Measurements from ENCODE around the gene HSPG2. TPM values are rescaled to one million over a fixed set of nuclear protein-coding genes. Genes with fewer than 3 reads are reported as not detected.

Gene HSPG2
- total and polyA plus RNA-seq, 9 of the 15 experiments (the other 6 are each of a cell fraction or from before 2014, with no cell fraction given) = 0.14 to 160 (median 15.7) TPM

DNA sequence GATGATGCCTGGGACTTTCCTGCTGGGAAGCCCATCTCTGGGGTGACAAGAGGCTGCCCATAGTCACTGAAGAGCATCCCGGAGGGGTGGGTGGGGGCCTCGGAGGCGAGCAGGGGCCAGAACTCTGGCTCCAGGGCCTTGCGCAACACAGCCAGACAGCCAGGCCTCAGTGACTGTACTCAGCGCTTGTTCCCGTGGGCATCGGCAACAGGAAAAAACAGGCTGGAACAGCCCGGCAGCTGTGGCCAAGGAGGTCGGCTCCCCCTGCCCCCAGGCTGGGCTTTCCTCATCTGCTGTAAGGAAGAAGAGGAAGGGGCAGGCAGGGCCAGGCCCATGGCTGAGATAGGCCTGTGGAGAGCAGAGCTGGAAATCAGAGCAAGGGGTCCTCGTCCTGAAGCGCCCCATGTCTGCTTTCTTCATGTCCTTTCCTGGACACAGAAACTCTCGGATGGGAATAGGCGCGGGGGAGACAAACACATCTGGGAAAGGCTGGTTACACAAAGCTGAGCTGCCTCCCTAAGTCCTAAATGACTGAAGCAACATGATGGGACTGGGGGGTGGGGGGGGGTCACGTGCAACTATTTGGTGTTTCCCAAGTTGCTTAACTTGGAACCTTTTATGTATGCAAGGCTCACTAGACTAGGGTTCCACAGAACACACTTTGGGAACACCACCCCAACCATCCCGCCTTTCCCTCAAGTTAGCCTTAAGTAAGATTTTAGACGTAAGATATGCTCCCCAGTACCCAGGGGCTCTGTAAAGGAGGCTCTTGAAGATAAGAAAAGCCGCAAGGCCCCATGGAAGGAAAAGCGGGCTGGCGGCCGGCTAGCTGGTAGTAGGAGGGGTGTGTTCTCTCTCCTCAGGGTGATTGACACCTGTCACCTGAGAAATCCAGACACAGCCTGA lies 30.7 kb downstream of the HSPG2 start (continued):
- TF ChIP-seq, protein P1, sequence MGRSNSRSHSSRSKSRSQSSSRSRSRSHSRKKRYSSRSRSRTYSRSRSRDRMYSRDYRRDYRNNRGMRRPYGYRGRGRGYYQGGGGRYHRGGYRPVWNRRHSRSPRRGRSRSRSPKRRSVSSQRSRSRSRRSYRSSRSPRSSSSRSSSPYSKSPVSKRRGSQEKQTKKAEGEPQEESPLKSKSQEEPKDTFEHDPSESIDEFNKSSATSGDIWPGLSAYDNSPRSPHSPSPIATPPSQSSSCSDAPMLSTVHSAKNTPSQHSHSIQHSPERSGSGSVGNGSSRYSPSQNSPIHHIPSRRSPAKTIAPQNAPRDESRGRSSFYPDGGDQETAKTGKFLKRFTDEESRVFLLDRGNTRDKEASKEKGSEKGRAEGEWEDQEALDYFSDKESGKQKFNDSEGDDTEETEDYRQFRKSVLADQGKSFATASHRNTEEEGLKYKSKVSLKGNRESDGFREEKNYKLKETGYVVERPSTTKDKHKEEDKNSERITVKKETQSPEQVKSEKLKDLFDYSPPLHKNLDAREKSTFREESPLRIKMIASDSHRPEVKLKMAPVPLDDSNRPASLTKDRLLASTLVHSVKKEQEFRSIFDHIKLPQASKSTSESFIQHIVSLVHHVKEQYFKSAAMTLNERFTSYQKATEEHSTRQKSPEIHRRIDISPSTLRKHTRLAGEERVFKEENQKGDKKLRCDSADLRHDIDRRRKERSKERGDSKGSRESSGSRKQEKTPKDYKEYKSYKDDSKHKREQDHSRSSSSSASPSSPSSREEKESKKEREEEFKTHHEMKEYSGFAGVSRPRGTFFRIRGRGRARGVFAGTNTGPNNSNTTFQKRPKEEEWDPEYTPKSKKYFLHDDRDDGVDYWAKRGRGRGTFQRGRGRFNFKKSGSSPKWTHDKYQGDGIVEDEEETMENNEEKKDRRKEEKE (IDR thresholded peaks at IDR 0.05; ENCODE audit: borderline replicate concordance in 1 of 2, control insufficient read depth in 1 of 2, low read depth in 2 of 2, low read length in 1 of 2) = no peak
- TF ChIP-seq ZFX (CRISPR knock-in tag; IDR thresholded peaks at IDR 0.05) (peak; percentile 55), POLR2G (IDR thresholded peaks at IDR 0.05; ENCODE audit: low read depth, low read length) (no peak; the same call in 1 of the 2 replicates), ESRRB (CRISPR knock-in tag; IDR thresholded peaks at IDR 0.05; ENCODE audit: borderline replicate concordance) (no peak), SIN3A (IDR thresholded peaks at IDR 0.05; ENCODE audit: borderline replicate concordance in 2 of 2, control insufficient read depth in 1 of 2, low read depth in 2 of 2, low read length in 2 of 2) (no peak), ZNF699 (CRISPR knock-in tag; IDR thresholded peaks at IDR 0.05; ENCODE audit: insufficient replicate concordance) (no peak), MED1 (CRISPR knock-in tag; IDR thresholded peaks at IDR 0.05; ENCODE audit: borderline replicate concordance) (no peak), DIDO1 (tag; IDR thresholded peaks at IDR 0.05; ENCODE audit: low read depth) (peak; percentile 33; the same call in 1 of the 2 replicates)
- TF ChIP-seq, protein P2, sequence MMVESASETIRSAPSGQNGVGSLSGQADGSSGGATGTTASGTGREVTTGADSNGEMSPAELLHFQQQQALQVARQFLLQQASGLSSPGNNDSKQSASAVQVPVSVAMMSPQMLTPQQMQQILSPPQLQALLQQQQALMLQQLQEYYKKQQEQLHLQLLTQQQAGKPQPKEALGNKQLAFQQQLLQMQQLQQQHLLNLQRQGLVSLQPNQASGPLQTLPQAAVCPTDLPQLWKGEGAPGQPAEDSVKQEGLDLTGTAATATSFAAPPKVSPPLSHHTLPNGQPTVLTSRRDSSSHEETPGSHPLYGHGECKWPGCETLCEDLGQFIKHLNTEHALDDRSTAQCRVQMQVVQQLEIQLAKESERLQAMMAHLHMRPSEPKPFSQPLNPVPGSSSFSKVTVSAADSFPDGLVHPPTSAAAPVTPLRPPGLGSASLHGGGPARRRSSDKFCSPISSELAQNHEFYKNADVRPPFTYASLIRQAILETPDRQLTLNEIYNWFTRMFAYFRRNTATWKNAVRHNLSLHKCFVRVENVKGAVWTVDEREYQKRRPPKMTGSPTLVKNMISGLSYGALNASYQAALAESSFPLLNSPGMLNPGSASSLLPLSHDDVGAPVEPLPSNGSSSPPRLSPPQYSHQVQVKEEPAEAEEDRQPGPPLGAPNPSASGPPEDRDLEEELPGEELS (CRISPR knock-in tag; IDR thresholded peaks at IDR 0.05; ENCODE audit: borderline replicate concordance) = no peak
- TF ChIP-seq, protein P3, sequence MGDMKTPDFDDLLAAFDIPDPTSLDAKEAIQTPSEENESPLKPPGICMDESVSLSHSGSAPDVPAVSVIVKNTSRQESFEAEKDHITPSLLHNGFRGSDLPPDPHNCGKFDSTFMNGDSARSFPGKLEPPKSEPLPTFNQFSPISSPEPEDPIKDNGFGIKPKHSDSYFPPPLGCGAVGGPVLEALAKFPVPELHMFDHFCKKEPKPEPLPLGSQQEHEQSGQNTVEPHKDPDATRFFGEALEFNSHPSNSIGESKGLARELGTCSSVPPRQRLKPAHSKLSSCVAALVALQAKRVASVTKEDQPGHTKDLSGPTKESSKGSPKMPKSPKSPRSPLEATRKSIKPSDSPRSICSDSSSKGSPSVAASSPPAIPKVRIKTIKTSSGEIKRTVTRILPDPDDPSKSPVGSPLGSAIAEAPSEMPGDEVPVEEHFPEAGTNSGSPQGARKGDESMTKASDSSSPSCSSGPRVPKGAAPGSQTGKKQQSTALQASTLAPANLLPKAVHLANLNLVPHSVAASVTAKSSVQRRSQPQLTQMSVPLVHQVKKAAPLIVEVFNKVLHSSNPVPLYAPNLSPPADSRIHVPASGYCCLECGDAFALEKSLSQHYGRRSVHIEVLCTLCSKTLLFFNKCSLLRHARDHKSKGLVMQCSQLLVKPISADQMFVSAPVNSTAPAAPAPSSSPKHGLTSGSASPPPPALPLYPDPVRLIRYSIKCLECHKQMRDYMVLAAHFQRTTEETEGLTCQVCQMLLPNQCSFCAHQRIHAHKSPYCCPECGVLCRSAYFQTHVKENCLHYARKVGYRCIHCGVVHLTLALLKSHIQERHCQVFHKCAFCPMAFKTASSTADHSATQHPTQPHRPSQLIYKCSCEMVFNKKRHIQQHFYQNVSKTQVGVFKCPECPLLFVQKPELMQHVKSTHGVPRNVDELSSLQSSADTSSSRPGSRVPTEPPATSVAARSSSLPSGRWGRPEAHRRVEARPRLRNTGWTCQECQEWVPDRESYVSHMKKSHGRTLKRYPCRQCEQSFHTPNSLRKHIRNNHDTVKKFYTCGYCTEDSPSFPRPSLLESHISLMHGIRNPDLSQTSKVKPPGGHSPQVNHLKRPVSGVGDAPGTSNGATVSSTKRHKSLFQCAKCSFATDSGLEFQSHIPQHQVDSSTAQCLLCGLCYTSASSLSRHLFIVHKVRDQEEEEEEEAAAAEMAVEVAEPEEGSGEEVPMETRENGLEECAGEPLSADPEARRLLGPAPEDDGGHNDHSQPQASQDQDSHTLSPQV (IDR thresholded peaks at IDR 0.05) = peak; percentile 98
